Stimulated activated CD8-positive, alpha-beta memory T cell treated with anti-CD3 and anti-CD28 coated beads, Interleukin-2, amount 100 ng/mL, for 1 hour (primary cell): ENCODE results near the gene CHST10.
"Not testable (repeated sequence)": the region's sequence is repeated elsewhere in the genome, so short reads cannot be mapped to it uniquely, and the experiment has no call there.

ENCODE experiments used
- DNase-seq, 2 donors: peaks; one replicate each; pipeline ENCODE4 v3.0.0-alpha.2; 2020; ENCODE audit warnings: low read depth in 2 of 2

The CHST10 gene, protein sequence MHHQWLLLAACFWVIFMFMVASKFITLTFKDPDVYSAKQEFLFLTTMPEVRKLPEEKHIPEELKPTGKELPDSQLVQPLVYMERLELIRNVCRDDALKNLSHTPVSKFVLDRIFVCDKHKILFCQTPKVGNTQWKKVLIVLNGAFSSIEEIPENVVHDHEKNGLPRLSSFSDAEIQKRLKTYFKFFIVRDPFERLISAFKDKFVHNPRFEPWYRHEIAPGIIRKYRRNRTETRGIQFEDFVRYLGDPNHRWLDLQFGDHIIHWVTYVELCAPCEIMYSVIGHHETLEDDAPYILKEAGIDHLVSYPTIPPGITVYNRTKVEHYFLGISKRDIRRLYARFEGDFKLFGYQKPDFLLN

DNA sequence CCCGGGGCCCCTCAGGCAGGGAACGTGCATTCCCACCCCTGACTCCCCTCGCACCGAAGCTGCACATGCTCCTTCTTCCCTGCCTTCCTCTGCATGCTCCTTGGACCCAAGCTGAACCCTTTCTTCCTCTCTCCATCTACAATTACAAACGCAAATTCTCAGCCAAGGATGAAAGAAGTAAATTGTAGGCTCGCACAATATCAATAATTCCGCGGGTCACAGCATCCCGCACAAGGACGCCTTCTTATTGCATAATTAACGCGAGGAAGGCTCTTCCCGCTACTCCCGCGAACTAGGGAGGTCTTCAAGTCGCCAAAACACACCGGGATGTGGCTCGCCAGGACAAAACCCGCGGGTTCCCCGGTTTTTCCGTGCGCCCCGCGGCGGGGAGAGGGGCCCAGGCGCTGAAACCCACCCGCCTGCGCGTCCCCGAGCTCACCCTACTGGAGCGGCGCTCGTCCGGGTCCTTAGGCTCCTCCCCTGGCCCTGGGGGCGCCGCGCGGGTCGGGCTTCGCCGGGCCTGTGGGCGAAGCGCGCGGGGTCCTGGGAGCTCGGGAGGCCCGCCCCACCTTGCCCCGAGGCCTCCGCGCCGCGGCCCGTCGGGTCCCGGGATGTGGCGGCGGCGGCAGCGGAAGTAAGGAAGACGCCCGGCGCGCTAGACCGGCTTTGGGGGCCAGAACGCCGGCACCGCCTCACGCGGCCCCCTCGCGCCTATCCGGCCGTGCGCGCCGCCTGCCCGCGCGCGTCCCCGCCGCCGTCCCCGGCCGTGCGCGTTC, at the start of gene CHST10:
CHST10 (minus strand) TSS at position 734 of the 776 bp plus-strand sequence. CDS start 10,993 bp downstream, outside the sequence.
- DNase-seq = peak; percentile 18 to 21

GRCh38 chr2:100460904-100461530, 43.5 kb upstream of the CHST10 start:
- DNase-seq = no peak

DNA sequence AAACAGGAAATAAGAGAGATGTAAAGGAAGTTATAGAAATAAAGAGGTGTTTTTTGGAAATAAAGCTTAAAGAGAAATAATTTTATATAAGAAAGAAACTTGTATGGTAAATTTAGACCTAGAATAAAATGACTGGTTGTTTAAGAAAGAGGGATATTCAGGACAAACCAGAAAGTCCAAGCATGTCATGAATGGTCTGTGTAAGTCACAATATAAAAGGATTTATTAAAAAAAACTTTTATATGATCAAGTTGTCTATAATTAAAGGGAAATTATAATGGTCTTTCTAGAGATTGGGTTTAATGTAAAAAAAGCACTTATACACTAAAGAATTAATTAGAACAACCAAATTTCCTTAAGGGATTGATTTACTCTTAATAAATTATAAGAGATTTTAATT, 38.9 kb upstream of the CHST10 start:
- DNase-seq = not testable (repeated sequence)

- DNase-seq = no peak
These were observed 36.4 kb upstream of the CHST10 start for GRCh38 chr2:100453853-100454252.

- no peak for DNase-seq
These were observed 34.3 kb upstream of the CHST10 start for GRCh38 chr2:100451734-100452133.

DNA sequence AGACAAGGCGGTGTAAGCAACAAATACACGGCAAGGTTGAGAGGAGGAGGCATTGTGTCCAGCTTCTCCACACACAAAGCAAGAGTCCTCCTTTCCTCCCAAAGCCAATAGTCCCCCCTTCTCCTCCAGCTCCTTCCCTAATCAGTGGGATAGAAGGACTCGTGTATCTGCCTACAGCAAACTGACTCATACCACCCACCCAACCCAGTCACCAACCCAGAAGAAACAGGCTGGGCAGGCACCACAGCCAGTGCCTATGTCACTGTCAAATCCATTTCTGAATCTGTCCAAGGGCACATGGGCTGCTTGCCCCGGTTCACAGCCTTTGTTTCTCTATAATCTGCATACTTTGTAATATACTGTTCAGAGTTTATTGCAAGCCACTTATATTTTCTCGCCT, 33.6 kb upstream of the CHST10 start:
- DNase-seq = no peak

GRCh38 chr2:100446696-100447095, 29.2 kb upstream of the CHST10 start:
- DNase-seq = no peak

DNA sequence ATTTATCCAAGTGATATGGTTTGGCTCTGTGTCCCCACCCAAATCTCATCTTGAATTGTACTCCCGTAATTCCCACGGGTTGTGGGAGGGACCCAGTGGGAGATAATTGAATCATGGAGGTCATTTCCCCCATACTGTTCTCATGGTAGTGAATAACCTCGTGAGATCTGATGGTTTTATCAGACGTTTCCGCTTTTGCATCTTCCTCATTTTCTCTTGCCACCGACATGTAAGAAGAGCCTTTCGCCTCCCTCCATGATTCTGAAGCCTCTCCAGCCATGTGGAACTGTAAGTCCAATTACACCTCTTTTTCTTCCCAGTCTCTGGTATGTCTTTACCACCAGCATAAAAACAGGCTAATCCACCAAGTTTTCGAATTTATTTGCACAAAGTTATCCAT, 20.3 kb upstream of the CHST10 start:
- no peak for DNase-seq

- no peak for DNase-seq
These were observed 12.3 kb upstream of the CHST10 start for GRCh38 chr2:100429726-100430125.

GRCh38 chr2:100427627-100428258, 10.3 kb upstream of the CHST10 start:
- peak; percentile 31 to 47 for DNase-seq

- DNase-seq = no peak
These were observed 9.6 kb upstream of the CHST10 start for GRCh38 chr2:100427111-100427510.

DNA sequence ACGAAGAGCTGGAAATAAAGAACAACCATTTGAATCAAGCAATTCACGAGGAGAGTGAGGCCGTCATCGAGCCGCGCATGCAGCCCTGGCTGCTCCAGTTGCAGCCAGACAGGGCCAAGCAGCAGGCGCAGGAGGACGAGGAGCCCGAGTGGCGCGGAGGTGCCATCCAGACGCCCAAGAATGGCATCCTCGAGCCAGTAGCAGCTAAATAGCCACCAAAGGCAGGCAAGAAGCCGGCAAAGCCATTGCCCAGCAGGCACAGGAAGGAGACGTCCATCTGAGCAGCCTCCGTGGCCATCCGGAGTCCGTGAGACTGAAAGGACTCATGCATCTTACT, 8.9 kb upstream of the CHST10 start:
- DNase-seq = no peak

DNA sequence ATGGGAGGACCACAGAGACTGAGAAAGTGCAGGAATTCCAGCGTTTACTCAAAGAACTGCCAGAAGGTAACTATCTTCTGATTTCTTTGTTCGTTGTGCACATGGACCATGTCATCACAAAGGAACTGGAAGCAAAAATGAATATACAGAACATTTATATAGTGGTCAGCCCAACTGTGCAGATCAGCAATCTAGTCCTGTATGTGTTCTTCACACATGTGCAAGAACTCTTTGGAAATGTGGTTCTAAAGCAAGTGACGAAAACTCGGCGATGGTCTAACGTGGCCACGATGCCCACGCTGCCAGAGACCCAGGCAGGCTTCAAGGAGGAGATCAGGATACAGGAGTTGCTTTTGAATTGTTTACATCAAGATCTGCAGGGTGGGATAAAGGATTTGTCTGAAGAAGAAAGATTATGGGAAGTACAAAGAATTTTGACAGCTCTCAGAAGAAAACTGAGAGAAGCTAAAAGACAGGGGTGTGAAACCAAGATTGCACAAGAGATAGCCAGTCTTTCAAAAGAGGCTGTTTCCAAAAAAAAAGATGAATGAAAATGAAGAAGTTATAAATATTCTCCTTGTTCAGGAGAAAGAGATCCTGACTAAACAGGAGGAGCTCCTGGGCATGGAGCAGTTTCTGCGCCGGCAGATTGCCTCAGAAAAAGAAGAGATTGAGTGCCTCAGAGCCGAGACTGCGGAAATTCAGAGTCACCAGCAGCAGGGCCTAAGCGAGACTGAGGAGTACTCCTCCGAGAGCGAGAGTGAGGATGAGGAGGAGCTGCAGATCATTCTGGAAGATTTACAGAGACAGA, 8.3 kb upstream of the CHST10 start:
- DNase-seq = no peak

GRCh38 chr2:100425107-100425506, 7.6 kb upstream of the CHST10 start:
- no peak for DNase-seq

GRCh38 chr2:100424277-100424875, 6.9 kb upstream of the CHST10 start:
- no peak for DNase-seq

GRCh38 chr2:100423631-100424030, 6.2 kb upstream of the CHST10 start:
- no peak for DNase-seq

GRCh38 chr2:100422320-100423055, 5.0 kb upstream of the CHST10 start:
- no peak for DNase-seq

DNA sequence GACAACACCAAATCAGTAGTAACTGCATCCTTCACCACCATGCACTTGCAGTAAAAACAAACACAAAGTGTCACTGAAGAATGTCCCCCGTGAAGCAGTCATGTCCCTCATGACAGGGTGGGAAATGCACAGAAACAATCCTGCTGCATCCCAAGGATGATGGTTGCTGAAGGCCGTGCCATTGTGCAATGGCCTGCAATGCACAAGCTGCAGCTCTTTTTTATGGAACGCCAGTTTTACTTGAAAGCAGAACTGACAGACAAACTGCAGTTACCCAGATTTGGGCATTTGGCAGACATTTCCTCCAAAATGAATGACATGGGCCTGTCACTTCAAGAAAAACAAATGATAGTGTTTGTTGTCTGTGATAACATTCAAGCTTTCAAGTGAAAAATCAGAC, 2.4 kb upstream of the CHST10 start:
- DNase-seq = no peak

DNA sequence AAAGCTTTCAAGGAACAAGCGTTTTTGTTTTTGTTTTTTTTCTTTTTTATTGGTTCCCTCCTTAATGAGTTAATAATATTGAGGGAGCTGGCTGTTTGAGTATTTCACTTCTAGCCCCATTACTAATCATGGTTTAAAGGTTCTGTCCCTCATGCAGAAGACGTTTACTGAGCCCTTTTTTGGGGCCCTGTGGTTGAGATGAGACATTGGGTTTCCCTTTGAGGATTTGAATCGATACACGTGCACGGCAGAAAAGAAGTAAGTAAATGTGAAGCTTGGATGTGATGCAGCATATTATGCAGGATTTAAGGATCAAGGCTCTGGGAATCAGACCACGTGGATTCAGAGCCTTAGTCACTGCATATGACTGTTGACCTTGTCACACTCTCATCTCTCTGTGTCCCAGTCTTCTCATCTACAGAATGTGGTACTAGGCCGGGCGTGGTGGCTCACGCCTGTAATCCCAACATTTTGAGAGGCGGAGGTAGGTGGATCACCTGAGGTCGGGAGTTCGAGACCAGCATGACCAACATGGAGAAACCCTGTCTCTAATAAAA, 1.0 kb upstream of the CHST10 start:
- DNase-seq = no peak

- no peak for DNase-seq
These were observed 250 bp upstream of the CHST10 start for GRCh38 chr2:100417711-100418124.
